SK-N-SH (cell line): ENCODE measurements around the gene TTC7B. TPM values are rescaled to one million over a fixed set of nuclear protein-coding genes. Genes with fewer than 3 reads are reported as not detected.
A peak's percentile ranks its signal among the peaks of the same experiment; 100 is the strongest.

ENCODE experiments used
- CTCF ChIA-PET: fragments of 300-600, 350-600 bp; formaldehyde crosslinking; extraction: SDS; loops from one replicate; lab custom pipeline; 2021; lab: Yijun Ruan, JAX
- POLR2A ChIA-PET: fragments of 350-600 bp; sonication (Branson Sonifier 250); formaldehyde crosslinking; extraction: SDS; loops from one replicate; lab custom pipeline; 2020; ENCODE audit warnings: antibody characterized with exemption, inconsistent platforms; lab: Yijun Ruan, JAX
- DNase-seq: peaks from one replicate; pipeline ENCODE4 v3.0.0; 2012
- H2AFZ ChIP-seq: fragments of 200-600 bp; sonication (generic); 2 replicates; pipeline ENCODE4 v1.8.1; 2016; ENCODE audit warnings: antibody characterized with exemption, mild to moderate bottlenecking, low read depth
- H3F3A ChIP-seq: fragments of 200-600 bp; sonication (generic); replicated peaks from 2 replicates; pipeline ENCODE3; 2016; ENCODE audit warnings: antibody characterized with exemption, mild to moderate bottlenecking; ENCODE audit not compliant: insufficient read depth
- H3K27ac ChIP-seq, 2 experiments: fragments of 200-500 bp in 1 of 2; fragments of 200-600 bp in 1 of 2; sonication (Bioruptor generic) in 1 of 2; sonication (generic), shearing (Covaris generic) in 1 of 2; 2 replicates each; pipeline versions ENCODE4 v1.5.1 to v1.6.1; 2014 to 2016; ENCODE audit warnings: low read depth in 2 of 2, inconsistent platforms in 1 of 2, low read length in 1 of 2, mild to moderate bottlenecking in 1 of 2, mixed read lengths in 1 of 2
- H3K27me3 ChIP-seq: fragments of 200-600 bp; sonication (generic), shearing (Covaris generic); 2 replicates; pipeline ENCODE4 v1.6.1; 2016; ENCODE audit warnings: mixed run types; ENCODE audit not compliant: insufficient read depth
- H3K36me3 ChIP-seq, 2 experiments: fragments of 200-500 bp in 1 of 2; fragments of 200-600 bp in 1 of 2; sonication (Bioruptor generic) in 1 of 2; sonication (generic) in 1 of 2; replicated peaks in 1 of 2; 2 replicates each; pipeline versions ENCODE3 to v1.5.1; 2014 to 2016; ENCODE audit warnings: low read length in 1 of 2, mild to moderate bottlenecking in 1 of 2; ENCODE audit not compliant: insufficient read depth in 2 of 2, control insufficient read depth in 1 of 2
- H3K4me1 ChIP-seq, 2 experiments: fragments of 200-500 bp in 1 of 2; fragments of 200-600 bp in 1 of 2; sonication (Bioruptor generic) in 1 of 2; sonication (generic), shearing (Covaris generic) in 1 of 2; 2 replicates each; pipeline versions ENCODE4 v1.5.1 to v1.6.1; 2014 to 2016; ENCODE audit warnings: low read depth in 1 of 2, low read length in 1 of 2, mixed run types in 1 of 2; ENCODE audit not compliant: insufficient read depth in 2 of 2, control insufficient read depth in 1 of 2
- H3K4me2 ChIP-seq: fragments of 200-600 bp; sonication (generic), shearing (Covaris generic); 2 replicates; pipeline ENCODE4 v1.6.1; 2017; ENCODE audit warnings: mixed run types
- H3K4me3 ChIP-seq, 2 experiments: fragments of 200-500 bp in 1 of 2; fragments of 200-600 bp in 1 of 2; sonication (Bioruptor generic) in 1 of 2; sonication (generic), shearing (Covaris generic) in 1 of 2; 2 replicates each; pipeline versions ENCODE4 v1.5.1 to v1.8.1; 2014 to 2016; ENCODE audit warnings: low read depth in 2 of 2, inconsistent platforms in 1 of 2, low read length in 1 of 2, mild to moderate bottlenecking in 1 of 2, mixed read lengths in 1 of 2, moderate library complexity in 1 of 2
- H3K79me2 ChIP-seq: fragments of 200-600 bp; sonication (generic); 2 replicates; pipeline ENCODE4 v1.8.1; 2017; ENCODE audit warnings: mild to moderate bottlenecking; ENCODE audit not compliant: insufficient read depth
- H3K9ac ChIP-seq: fragments of 200-600 bp; sonication (generic); 2 replicates; pipeline ENCODE4 v1.6.1; 2017; ENCODE audit warnings: mixed run types
- H3K9me2 ChIP-seq: fragments of 200-600 bp; sonication (generic); 2 replicates; pipeline ENCODE4 v1.6.1; 2017; ENCODE audit warnings: mixed run types
- H3K9me3 ChIP-seq: fragments of 200-600 bp; sonication (generic); 2 replicates; pipeline ENCODE4 v1.6.1; 2017; ENCODE audit warnings: mixed run types, mild to moderate bottlenecking, moderate library complexity
- H4K20me1 ChIP-seq: fragments of 200-600 bp; sonication (generic); 2 replicates; pipeline ENCODE4 v1.6.1; 2017; ENCODE audit warnings: mild to moderate bottlenecking, mixed run types; ENCODE audit not compliant: insufficient read depth
- ELF1 ChIP-seq: IDR thresholded peaks from 2 replicates; pipeline ENCODE4 v1.4.0; 2012
- EP300 ChIP-seq, 2 experiments: IDR thresholded peaks; 2 replicates each; pipeline versions ENCODE4 v1.4.0 to v1.6.1; 2012; ENCODE audit warnings: borderline replicate concordance in 1 of 2, low read depth in 1 of 2, low read length in 1 of 2
- EZH2phosphoT487 ChIP-seq: fragments of 200-600 bp; sonication (generic); IDR thresholded peaks from 2 replicates; pipeline ENCODE4 v1.6.1; 2017; ENCODE audit warnings: low read depth, mixed run types, mild to moderate bottlenecking, antibody characterized with exemption, moderate library complexity, borderline replicate concordance
- GABPA ChIP-seq: IDR thresholded peaks from 2 replicates; pipeline ENCODE4 v1.4.0; 2012; ENCODE audit warnings: low read depth, mild to moderate bottlenecking
- GATA2 ChIP-seq: sonication (generic); formaldehyde crosslinking; IDR thresholded peaks from 2 replicates; pipeline ENCODE4 v1.5.0; 2020; ENCODE audit warnings: mild to moderate bottlenecking, missing genetic modification reagents
- IRF3 ChIP-seq: fragments of 150-350 bp; IDR thresholded peaks from 2 replicates; pipeline ENCODE4 v1.6.1; 2016; ENCODE audit warnings: mild to moderate bottlenecking, low read depth, low read length
- MEF2A ChIP-seq: IDR thresholded peaks from 2 replicates; pipeline ENCODE4 v1.4.0; 2012; ENCODE audit warnings: low read depth, borderline replicate concordance
- NFIC ChIP-seq: IDR thresholded peaks from 2 replicates; pipeline ENCODE4 v1.4.0; 2012; ENCODE audit warnings: borderline replicate concordance
- PBX3 ChIP-seq: IDR thresholded peaks from 2 replicates; pipeline ENCODE4; 2012
- RAD21 ChIP-seq: IDR thresholded peaks from 2 replicates; pipeline ENCODE4 v1.6.1; 2012; ENCODE audit warnings: mild to moderate bottlenecking, low read length
- REST ChIP-seq: IDR thresholded peaks from 2 replicates; pipeline ENCODE4 v1.6.1; 2012; ENCODE audit warnings: mild to moderate bottlenecking, low read depth, low read length, moderate library complexity
- RFX5 ChIP-seq: IDR thresholded peaks from 2 replicates; pipeline ENCODE4 v1.6.1; 2012; ENCODE audit warnings: mild to moderate bottlenecking, improper control_type of control experiment, low read length
- SIN3A ChIP-seq: IDR thresholded peaks from 2 replicates; pipeline ENCODE4 v1.6.1; 2012; ENCODE audit warnings: low read depth, mild to moderate bottlenecking, low read length, moderate library complexity, borderline replicate concordance
- TAF1 ChIP-seq: IDR thresholded peaks from 2 replicates; pipeline ENCODE4 v1.6.1; 2012; ENCODE audit warnings: low read depth, mild to moderate bottlenecking, low read length, moderate library complexity, borderline replicate concordance
- TEAD4 ChIP-seq: IDR thresholded peaks from 2 replicates; pipeline ENCODE4 v1.4.0; 2012; ENCODE audit warnings: mild to moderate bottlenecking, borderline replicate concordance; ENCODE audit not compliant: insufficient read depth
- USF2 ChIP-seq: fragments of 150-350 bp; IDR thresholded peaks from 2 replicates; pipeline ENCODE4 v1.6.1; 2017; ENCODE audit warnings: antibody characterized with exemption, low read length, low read depth, borderline replicate concordance
- WGBS: methylation state at CpG from one replicate; pipeline ENCODE4 v1.1.6; 2017; ENCODE audit warnings: low lambda C conversion rate; 5-methylcytosine and 5-hydroxymethylcytosine counted together
- polyA plus RNA-seq, 3 experiments: library from polyadenylated mRNA; depleted of rRNA; stranded (reverse); fragments of >200 nt; gene quantifications; 2 replicates each; pipeline ENCODE4 v1.2.3, GENCODE V29; 2012

TTC7B gene
- polyA plus RNA-seq, 1 of the 3 experiments (the other 2 are of a cell fraction) = 43.1 TPM

GRCh38 chr14:90593254-90594040 is 222.8 kb downstream of the TTC7B start:
- 83% methylated on average over 21 of the region's 25 CpGs for WGBS
- Histone ChIP-seq H3K36me3 (peaks cover 0 to 6% of the 10 kb centered on the region in 2 experiments), H3K79me2 (no peaks in the 10 kb centered on the region), H3K27me3 (no peaks in the 10 kb centered on the region), H3K4me2 (no peak overlapping the region), H2AFZ (no peak overlapping the region), H3K9me3 (no peaks in the 10 kb centered on the region), H4K20me1 (no peaks in the 10 kb centered on the region), H3K9me2 (no peaks in the 10 kb centered on the region), H3K4me1 (peaks cover 0 to 8% of the 10 kb centered on the region in 2 experiments; a peak in 1 of 4 replicates), H3K27ac (no peak overlapping the region; a peak in 1 of 4 replicates), H3F3A (no peaks in the 10 kb centered on the region), H3K4me3 (no peak overlapping the region), H3K9ac (no peak overlapping the region)
- POLR2A ChIA-PET = no interaction called here
- CTCF ChIA-PET = interaction anchor here (1.1 to 2.0 kb wide), 2 partner anchors 104 to 194 kb away, joined by 3 to 7 read pairs; no protein-coding TSS in a partner anchor
- peak; percentile 64 for DNase-seq
- TF ChIP-seq MEF2A = no peak
- no peak for TF ChIP-seq TEAD4
- no peak for TF ChIP-seq NFIC
- TF ChIP-seq EP300 (IDR thresholded peaks at IDR 0.05; ENCODE audit: borderline replicate concordance in 1 of 2, low read depth in 1 of 2, low read length in 1 of 2) = no peak
- TF ChIP-seq GATA2 (CRISPR knock-in tag) = no peak
- no peak for TF ChIP-seq IRF3
- TF ChIP-seq REST = no peak
- TF ChIP-seq GABPA = no peak
- no peak for TF ChIP-seq PBX3
- no peak for TF ChIP-seq RAD21
- TF ChIP-seq TAF1 = no peak
- TF ChIP-seq USF2 = no peak
- TF ChIP-seq SIN3A = no peak
- no peak for TF ChIP-seq EZH2phosphoT487
- TF ChIP-seq RFX5 = no peak
- TF ChIP-seq ELF1 = no peak
